ENCODE data around the gene RIN3.

Gene RIN3

DNA sequence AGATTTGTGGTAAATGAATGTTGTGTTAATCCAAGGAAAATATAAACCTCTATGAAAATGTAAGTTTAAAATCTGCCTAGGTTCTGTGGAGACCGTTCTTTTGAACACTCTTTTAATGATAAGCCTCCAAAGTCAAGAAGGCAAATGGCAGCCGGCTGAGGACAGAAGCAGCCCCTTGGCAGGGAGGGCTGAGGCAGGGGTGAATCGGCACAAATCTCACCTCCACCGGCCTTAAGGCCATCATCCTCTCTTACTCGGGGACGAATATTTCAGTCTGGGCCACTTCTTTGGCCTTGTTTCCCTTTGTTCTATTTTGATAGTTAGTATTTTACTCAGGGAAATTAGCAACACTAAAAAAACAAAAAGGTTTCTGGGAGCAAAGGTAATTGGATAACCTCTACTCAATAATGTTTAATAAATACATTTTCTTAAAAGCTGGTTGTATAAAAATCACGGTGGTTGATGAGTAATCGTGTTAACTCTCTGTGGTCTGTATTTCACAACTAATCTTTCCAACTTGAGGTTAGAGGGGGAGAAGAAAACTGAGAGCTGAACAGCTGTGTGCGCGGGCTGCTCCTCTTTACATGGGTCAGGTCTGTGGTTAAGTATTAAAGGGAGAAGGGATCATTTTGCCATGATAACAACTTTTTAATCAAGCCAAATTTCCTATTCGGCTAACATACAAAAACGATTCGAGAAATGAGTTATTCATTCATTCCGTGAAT lies 216.2 kb downstream of the RIN3 start:
- H3K27me3 ChIP-seq (ENCODE audit: low read depth, low read length) = no peaks in the 10 kb centered on the region
- no peak overlapping the region for H3K4me3 ChIP-seq (ENCODE audit: low read depth in 1 of 2, low read length in 2 of 2)
- H3K36me3 ChIP-seq (ENCODE audit: control insufficient read depth in 1 of 2, insufficient read depth in 2 of 2, low read length in 2 of 2) = peaks cover 11 to 16% of the 10 kb centered on the region in 2 donors
- H3K4me1 ChIP-seq (ENCODE audit: control insufficient read depth in 1 of 2, insufficient read depth in 2 of 2, low read length in 2 of 2) = peaks cover 0 to 1% of the 10 kb centered on the region in 2 donors
- H3K9me3 ChIP-seq (ENCODE audit: control insufficient read depth in 1 of 2, low read length in 2 of 2) = no peaks in the 10 kb centered on the region
- H3K27ac ChIP-seq (ENCODE audit: low read length) = no peak overlapping the region

DNA sequence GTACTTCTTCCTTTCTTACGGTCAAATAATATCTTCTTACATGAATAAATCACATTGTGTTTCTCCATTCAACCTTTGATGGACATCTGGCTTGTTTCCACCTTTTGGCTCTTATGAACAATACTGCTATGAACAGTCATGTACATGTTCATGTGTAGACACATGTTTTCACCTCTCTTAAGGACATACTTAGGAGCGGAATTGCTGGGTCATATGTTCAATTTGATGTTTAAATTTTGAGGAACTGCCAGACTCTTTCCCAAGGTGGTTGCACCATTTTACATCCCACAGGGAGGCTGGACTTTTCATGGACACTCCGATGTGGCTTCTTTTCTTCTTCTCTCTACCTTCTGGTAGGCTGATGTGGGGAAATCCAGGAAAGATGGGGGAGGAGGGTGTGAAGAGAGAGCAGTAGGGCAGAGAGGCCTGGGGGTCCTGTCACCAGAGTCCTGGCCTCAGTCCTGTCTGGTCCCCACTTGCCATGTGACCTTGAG lies 218.1 kb downstream of the RIN3 start:
- Histone ChIP-seq H3K4me3 (ENCODE audit: low read depth in 1 of 2, low read length in 2 of 2) (no peak overlapping the region), H3K4me1 (ENCODE audit: control insufficient read depth in 1 of 2, insufficient read depth in 2 of 2, low read length in 2 of 2) (no peaks in the 10 kb centered on the region), H3K36me3 (ENCODE audit: control insufficient read depth in 1 of 2, insufficient read depth in 2 of 2, low read length in 2 of 2) (peaks cover 11 to 16% of the 10 kb centered on the region in 2 donors), H3K9me3 (ENCODE audit: control insufficient read depth in 1 of 2, low read length in 2 of 2) (no peaks in the 10 kb centered on the region), H3K27ac (ENCODE audit: low read length) (no peak overlapping the region), H3K27me3 (ENCODE audit: low read depth, low read length) (no peaks in the 10 kb centered on the region)

DNA sequence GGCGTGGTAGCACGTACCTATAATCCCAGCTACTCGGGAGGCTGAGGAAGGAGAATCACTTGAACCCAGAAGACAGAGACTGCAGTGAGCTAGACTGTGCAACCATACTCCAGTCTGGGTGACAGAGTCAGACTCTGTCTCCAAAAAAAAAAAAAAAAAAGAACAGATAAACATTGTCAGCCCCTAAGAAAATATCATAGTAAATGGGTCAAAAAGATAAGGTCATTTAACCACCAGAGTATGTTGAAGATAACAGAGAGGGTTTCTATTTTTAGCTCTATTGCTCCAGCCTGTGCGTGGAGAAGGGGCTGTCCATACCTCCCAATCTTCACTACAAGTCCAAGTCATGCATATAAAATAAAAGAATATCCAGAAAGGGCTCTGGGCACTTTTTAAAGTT lies 219.4 kb downstream of the RIN3 start:
- Histone ChIP-seq H3K27me3 (ENCODE audit: low read depth, low read length) (no peaks in the 10 kb centered on the region), H3K4me3 (ENCODE audit: low read depth in 1 of 2, low read length in 2 of 2) (no peak overlapping the region), H3K27ac (ENCODE audit: low read length) (no peak overlapping the region), H3K4me1 (ENCODE audit: control insufficient read depth in 1 of 2, insufficient read depth in 2 of 2, low read length in 2 of 2) (no peaks in the 10 kb centered on the region), H3K9me3 (ENCODE audit: control insufficient read depth in 1 of 2, low read length in 2 of 2) (no peaks in the 10 kb centered on the region), H3K36me3 (ENCODE audit: control insufficient read depth in 1 of 2, insufficient read depth in 2 of 2, low read length in 2 of 2) (peaks cover 11 to 16% of the 10 kb centered on the region in 2 donors)

DNA sequence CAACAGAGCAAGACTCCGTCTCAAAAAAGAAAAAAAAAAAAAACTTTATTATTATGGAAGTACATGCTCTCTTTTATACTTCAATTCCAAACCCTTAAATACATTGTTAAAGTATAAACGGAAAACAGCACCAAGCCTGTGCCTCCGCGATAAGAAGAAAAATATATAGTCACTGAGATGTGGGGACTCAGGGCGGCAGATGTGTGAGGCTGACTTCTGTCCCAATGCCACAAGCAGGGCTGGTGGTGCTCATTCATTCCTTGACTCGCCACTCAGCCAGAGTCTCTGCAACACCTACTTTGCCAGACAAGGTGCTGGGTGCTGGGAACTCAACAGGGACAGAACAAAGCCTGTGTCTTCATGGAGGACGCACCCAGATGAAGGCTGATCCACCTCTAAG lies 221.0 kb downstream of the RIN3 start:
- Histone ChIP-seq H3K9me3 (ENCODE audit: control insufficient read depth in 1 of 2, low read length in 2 of 2) (no peaks in the 10 kb centered on the region), H3K27ac (ENCODE audit: low read length) (no peak overlapping the region), H3K4me1 (ENCODE audit: control insufficient read depth in 1 of 2, insufficient read depth in 2 of 2, low read length in 2 of 2) (no peaks in the 10 kb centered on the region), H3K4me3 (ENCODE audit: low read depth in 1 of 2, low read length in 2 of 2) (no peak overlapping the region), H3K27me3 (ENCODE audit: low read depth, low read length) (no peaks in the 10 kb centered on the region), H3K36me3 (ENCODE audit: control insufficient read depth in 1 of 2, insufficient read depth in 2 of 2, low read length in 2 of 2) (peaks cover 16 to 17% of the 10 kb centered on the region in 2 donors)

DNA sequence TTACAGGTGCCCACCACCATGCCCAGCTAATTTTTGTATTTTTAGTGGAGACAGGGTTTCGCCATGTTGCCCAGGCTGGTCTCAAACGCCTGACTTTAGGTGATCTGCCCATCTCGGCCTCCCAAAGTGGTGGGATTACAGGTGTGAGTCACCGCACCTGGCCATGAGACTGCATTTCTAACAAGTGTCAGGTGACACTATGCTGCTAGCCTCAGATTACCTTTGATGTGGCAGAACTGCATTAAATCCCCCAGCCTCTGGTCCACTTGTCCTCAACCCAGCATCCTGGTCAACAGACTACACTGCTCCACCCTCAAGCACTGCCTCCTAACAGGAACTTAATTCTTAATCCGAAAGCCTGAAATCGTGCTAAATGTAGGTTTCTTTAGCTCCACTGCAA lies 221.8 kb downstream of the RIN3 start:
- Histone ChIP-seq H3K4me3 (ENCODE audit: low read depth in 1 of 2, low read length in 2 of 2) (no peak overlapping the region), H3K27me3 (ENCODE audit: low read depth, low read length) (no peaks in the 10 kb centered on the region), H3K36me3 (ENCODE audit: control insufficient read depth in 1 of 2, insufficient read depth in 2 of 2, low read length in 2 of 2) (peaks cover 16 to 17% of the 10 kb centered on the region in 2 donors), H3K9me3 (ENCODE audit: control insufficient read depth in 1 of 2, low read length in 2 of 2) (no peaks in the 10 kb centered on the region), H3K27ac (ENCODE audit: low read length) (no peak overlapping the region), H3K4me1 (ENCODE audit: control insufficient read depth in 1 of 2, insufficient read depth in 2 of 2, low read length in 2 of 2) (no peaks in the 10 kb centered on the region)

DNA sequence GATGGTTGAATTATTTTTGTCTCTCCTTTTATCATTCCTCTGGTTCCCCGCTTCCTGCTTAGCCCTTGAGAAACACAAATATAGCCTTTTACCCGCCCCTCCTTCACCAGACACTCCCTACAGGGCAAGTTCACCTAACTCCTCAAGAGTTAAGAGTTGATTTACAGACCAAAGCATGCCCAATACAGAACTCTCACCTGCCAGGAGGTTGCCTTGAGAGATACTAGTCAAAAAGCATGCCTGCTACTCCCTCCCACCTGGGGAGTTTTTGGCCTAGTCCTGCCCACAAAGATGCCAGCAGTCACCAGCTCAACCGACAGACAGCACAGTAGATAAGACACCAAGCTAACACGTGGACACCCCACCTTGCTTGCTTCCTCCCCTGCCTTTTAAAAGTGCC lies 223.6 kb downstream of the RIN3 start:
- Histone ChIP-seq H3K4me1 (ENCODE audit: control insufficient read depth in 1 of 2, insufficient read depth in 2 of 2, low read length in 2 of 2) (no peaks in the 10 kb centered on the region), H3K27me3 (ENCODE audit: low read depth, low read length) (no peaks in the 10 kb centered on the region), H3K27ac (ENCODE audit: low read length) (no peak overlapping the region), H3K4me3 (ENCODE audit: low read depth in 1 of 2, low read length in 2 of 2) (no peak overlapping the region), H3K9me3 (ENCODE audit: control insufficient read depth in 1 of 2, low read length in 2 of 2) (no peaks in the 10 kb centered on the region), H3K36me3 (ENCODE audit: control insufficient read depth in 1 of 2, insufficient read depth in 2 of 2, low read length in 2 of 2) (peaks cover 5 to 11% of the 10 kb centered on the region in 2 donors)

DNA sequence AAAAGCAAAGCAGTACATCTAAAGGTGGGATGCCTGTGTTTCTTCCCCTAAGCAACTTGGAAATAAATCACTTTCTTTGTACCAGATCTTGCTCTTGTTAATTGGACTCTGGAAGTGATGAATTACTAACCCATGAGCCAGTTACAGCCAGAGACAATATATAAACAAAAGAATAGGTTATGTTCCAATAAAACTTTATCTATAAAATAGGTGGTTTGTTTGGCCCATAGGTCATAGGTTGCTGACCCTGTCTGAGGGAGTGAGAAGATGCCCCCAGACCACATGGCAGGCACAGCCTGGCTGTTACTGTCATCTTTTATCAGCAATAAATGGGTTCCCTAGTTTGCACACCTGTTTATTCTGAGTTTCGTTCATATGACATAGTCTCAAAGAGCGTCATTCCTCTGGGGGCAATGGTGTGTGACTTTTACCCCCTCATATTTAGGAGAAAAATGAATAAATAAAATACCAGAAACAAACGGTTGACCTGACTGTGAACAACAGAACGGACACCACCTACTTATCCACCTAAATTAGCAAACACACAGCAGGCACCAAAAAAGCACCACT lies 224.1 kb downstream of the RIN3 start:
- no peak overlapping the region for H3K27ac ChIP-seq (ENCODE audit: low read length)

More for the DNA sequence above, 224.1 kb downstream of the RIN3 start:
- no peak overlapping the region for H3K4me3 ChIP-seq (ENCODE audit: low read depth in 1 of 2, low read length in 2 of 2)
- H3K36me3 ChIP-seq (ENCODE audit: control insufficient read depth in 1 of 2, insufficient read depth in 2 of 2, low read length in 2 of 2) = peaks cover under 1 to 10% of the 10 kb centered on the region in 2 donors
- H3K27me3 ChIP-seq (ENCODE audit: low read depth, low read length) = no peaks in the 10 kb centered on the region
- H3K4me1 ChIP-seq (ENCODE audit: control insufficient read depth in 1 of 2, insufficient read depth in 2 of 2, low read length in 2 of 2) = no peaks in the 10 kb centered on the region
- no peaks in the 10 kb centered on the region for H3K9me3 ChIP-seq (ENCODE audit: control insufficient read depth in 1 of 2, low read length in 2 of 2)

Measured in muscle layer of duodenum (tissue), 2 donors.